HL-60 (cell line): ENCODE data around the gene ILDR1.

ENCODE experiments used
- DNase-seq, 2 experiments: peaks; one replicate each; pipeline ENCODE4 v3.0.0-alpha.2; 2010 to 2020; ENCODE audit warnings: low read depth in 1 of 2, low spot score in 1 of 2
- H3K27ac ChIP-seq: fragments of 250-450 bp; sonication (Bioruptor Pico); replicated peaks from 2 replicates; pipeline ENCODE4 v1.5.1; 2020; ENCODE audit warnings: mild to moderate bottlenecking, moderate library complexity
- H3K27me3 ChIP-seq: fragments of 250-450 bp; sonication (Bioruptor Pico); 2 replicates; pipeline ENCODE4 v1.5.1; 2021; ENCODE audit warnings: mild to moderate bottlenecking, moderate library complexity; ENCODE audit not compliant: insufficient read depth, poor library complexity, severe bottlenecking
- H3K4me3 ChIP-seq: replicated peaks from 2 replicates; pipeline ENCODE4 v1.5.1; 2011; ENCODE audit warnings: mild to moderate bottlenecking, control low read depth, low read length; ENCODE audit not compliant: insufficient read depth
- GABPA ChIP-seq: IDR thresholded peaks from 2 replicates; pipeline ENCODE4 v1.6.1; 2012; ENCODE audit warnings: low read depth
- POLR2AphosphoS5 ChIP-seq: IDR thresholded peaks from 2 replicates; pipeline ENCODE4 v1.6.1; 2012; ENCODE audit warnings: low read depth
- REST ChIP-seq: IDR thresholded peaks from 2 replicates; pipeline ENCODE4 v1.6.1; 2012; ENCODE audit warnings: low read depth; ENCODE audit not compliant: insufficient replicate concordance
- SPI1 ChIP-seq: IDR thresholded peaks from 2 replicates; pipeline ENCODE4 v1.6.1; 2012; ENCODE audit warnings: low read depth, mild to moderate bottlenecking, borderline replicate concordance
- TF ChIP-seq, protein P1 (sequence below): IDR thresholded peaks from one replicate; pipeline ENCODE4 v1.5.1; 2011; ENCODE audit warnings: low read length, control low read depth, inconsistent platforms; ENCODE audit not compliant: insufficient read depth

The ILDR1 gene

DNA sequence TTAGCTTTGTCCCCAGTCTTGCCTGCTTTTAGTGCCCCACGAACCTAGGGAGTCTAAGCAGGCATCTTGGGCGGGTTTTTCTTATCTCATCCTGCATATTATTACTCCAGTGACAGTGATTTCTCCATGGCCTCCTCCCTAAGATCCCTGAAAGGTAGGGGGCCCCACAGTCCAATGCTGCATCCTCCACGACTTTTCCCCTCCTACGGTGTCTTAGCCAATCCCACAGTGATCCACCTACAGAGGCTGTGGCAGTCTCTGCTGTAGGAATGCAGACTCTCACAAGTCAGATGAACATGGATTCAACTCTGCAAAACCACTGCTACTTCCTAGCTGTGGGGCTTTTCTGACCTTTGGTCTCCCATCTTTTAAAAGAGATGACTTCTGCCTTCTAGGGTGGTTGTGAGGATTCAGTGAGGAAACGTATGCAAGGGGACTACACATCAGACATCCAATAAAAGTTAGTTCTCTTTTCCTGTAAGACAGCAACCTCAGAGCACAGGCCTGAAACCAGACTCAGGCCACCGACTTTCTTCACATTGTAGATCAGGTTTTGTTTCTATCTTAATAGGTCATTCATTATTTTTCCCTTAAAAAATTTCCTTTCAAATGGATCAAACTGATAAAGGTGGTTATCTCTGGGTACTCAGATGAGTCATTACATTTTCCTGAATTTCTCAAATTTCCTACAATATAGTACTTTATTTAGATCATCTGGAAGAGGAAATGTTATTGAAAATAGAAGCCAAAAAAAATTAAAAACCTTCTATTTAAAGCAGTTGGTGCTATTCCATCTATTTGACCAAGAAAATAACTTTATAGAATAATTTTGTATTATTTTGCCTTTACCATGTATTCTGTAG is 23.2 kb downstream of the ILDR1 start:
- DNase-seq: peak in 1 of 2 experiments; percentile 50
- Histone ChIP-seq H3K27me3 (no peaks in the 10 kb centered on the region), H3K4me3 (no peak overlapping the region), H3K27ac (no peak overlapping the region; the same call in 1 of the 2 replicates)
- no peak for TF ChIP-seq SPI1

GRCh38 chr3:121998030-121998580 is 23.9 kb downstream of the ILDR1 start:
- peak; percentile 71 to 76 for DNase-seq
- TF ChIP-seq SPI1 (peak; percentile 77; the same call in 1 of the 2 replicates), POLR2AphosphoS5 (peak; percentile 60), REST (no peak)
- Histone ChIP-seq H3K4me3 (no peak overlapping the region), H3K27me3 (no peaks in the 10 kb centered on the region), H3K27ac (peak overlapping the region; percentile 37; the same call in 1 of the 2 replicates)

DNA sequence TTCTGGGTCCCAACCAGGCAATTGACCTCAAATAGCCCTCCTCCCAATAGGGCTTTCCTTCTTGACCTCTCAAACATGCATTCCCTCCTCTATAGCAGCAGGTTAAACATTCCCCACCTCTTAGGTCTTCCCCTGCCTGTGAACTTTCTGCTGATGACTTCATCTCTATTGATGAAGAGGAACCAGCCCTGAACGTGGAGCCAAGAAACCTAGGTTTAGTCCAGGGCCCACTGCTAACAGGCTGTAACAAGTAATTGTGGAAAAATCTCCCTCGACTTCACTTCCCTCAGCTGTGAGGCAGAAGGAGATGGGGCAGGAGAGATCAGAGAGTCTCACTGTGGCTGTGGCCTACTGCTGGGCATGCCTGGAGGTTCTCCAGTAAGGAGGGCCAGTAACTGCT is 24.7 kb downstream of the ILDR1 start:
- TF ChIP-seq POLR2AphosphoS5 (no peak), REST (no peak), SPI1 (no peak), GABPA (no peak)
- TF ChIP-seq, protein P1, sequence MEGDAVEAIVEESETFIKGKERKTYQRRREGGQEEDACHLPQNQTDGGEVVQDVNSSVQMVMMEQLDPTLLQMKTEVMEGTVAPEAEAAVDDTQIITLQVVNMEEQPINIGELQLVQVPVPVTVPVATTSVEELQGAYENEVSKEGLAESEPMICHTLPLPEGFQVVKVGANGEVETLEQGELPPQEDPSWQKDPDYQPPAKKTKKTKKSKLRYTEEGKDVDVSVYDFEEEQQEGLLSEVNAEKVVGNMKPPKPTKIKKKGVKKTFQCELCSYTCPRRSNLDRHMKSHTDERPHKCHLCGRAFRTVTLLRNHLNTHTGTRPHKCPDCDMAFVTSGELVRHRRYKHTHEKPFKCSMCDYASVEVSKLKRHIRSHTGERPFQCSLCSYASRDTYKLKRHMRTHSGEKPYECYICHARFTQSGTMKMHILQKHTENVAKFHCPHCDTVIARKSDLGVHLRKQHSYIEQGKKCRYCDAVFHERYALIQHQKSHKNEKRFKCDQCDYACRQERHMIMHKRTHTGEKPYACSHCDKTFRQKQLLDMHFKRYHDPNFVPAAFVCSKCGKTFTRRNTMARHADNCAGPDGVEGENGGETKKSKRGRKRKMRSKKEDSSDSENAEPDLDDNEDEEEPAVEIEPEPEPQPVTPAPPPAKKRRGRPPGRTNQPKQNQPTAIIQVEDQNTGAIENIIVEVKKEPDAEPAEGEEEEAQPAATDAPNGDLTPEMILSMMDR: no peak
- Histone ChIP-seq H3K27ac (no peak overlapping the region), H3K4me3 (no peak overlapping the region), H3K27me3 (no peaks in the 10 kb centered on the region)
- DNase-seq: no peak

- Histone ChIP-seq H3K27me3 (no peaks in the 10 kb centered on the region), H3K4me3 (no peak overlapping the region), H3K27ac (no peak overlapping the region)
- DNase-seq: no peak
- TF ChIP-seq GABPA (no peak), POLR2AphosphoS5 (no peak), SPI1 (no peak), REST (no peak)
- TF ChIP-seq, protein P1: no peak
Measured at GRCh38 chr3:121996441-121996840, 25.6 kb downstream of the ILDR1 start.
